Forelimb muscle (tissue), 1 donor: Measurements from ENCODE around the gene BAAT. TPM values are rescaled to one million over a fixed set of nuclear protein-coding genes. Genes with fewer than 3 reads are reported as not detected.

Source experiments
- DNase-seq: peaks from one replicate; pipeline ENCODE4 v3.0.0-alpha.2; 2013; ENCODE audit warnings: low read depth
- polyA plus RNA-seq: library from polyadenylated mRNA; unstranded; fragments of 120-200 nt; gene quantifications from one replicate; pipeline ENCODE4 v1.2.1, GENCODE V29; 2013; ENCODE audit not compliant: insufficient read length

BAAT gene
- polyA plus RNA-seq, 1 donor = 1.7 TPM

- DNase-seq = peak; percentile 99
Measured at GRCh38 chr9:101398068-101398929, 13.5 kb upstream of the BAAT start, which contains the start of the genes MRPL50 and ZNF189. Gene MRPL50, minus strand, starts transcription at chr9:101398618. Its CDS starts 26 bp downstream, at chr9:101398592. Gene ZNF189, plus strand, starts transcription at chr9:101398851. Its CDS starts 306 bp downstream, at chr9:101399157.

GRCh38 chr9:101397746-101398067 lies 12.9 kb upstream of the BAAT start:
- DNase-seq = no peak

GRCh38 chr9:101394687-101395086 lies 9.9 kb upstream of the BAAT start:
- no peak for DNase-seq

- no peak for DNase-seq
Measured at GRCh38 chr9:101393135-101393534, 8.3 kb upstream of the BAAT start.

GRCh38 chr9:101388507-101388993 lies 3.7 kb upstream of the BAAT start:
- no peak for DNase-seq

- DNase-seq = no peak
Measured at GRCh38 chr9:101387871-101388506, 3.2 kb upstream of the BAAT start.

- no peak for DNase-seq
Measured at GRCh38 chr9:101383361-101383760, 1.4 kb downstream of the BAAT start.

GRCh38 chr9:101381833-101382342 lies 2.9 kb downstream of the BAAT start:
- DNase-seq = no peak

GRCh38 chr9:101381118-101381517 lies 3.7 kb downstream of the BAAT start:
- DNase-seq = no peak

- no peak for DNase-seq
Measured at GRCh38 chr9:101380295-101380694, 4.5 kb downstream of the BAAT start.

GRCh38 chr9:101376111-101376848 lies 8.5 kb downstream of the BAAT start:
- no peak for DNase-seq

GRCh38 chr9:101375546-101375945 lies 9.3 kb downstream of the BAAT start:
- no peak for DNase-seq

GRCh38 chr9:101372327-101373118 lies 12.3 kb downstream of the BAAT start:
- DNase-seq = no peak

- no peak for DNase-seq
Measured at GRCh38 chr9:101371813-101372212, 13.0 kb downstream of the BAAT start.

- DNase-seq = no peak
Measured at GRCh38 chr9:101369884-101370531, 14.8 kb downstream of the BAAT start.

GRCh38 chr9:101369286-101369685 lies 15.5 kb downstream of the BAAT start:
- no peak for DNase-seq

- DNase-seq = no peak
Measured at GRCh38 chr9:101367323-101367722, 17.5 kb downstream of the BAAT start.

- DNase-seq = no peak
Measured at GRCh38 chr9:101366038-101366756, 18.6 kb downstream of the BAAT start.

- DNase-seq = no peak
Measured at GRCh38 chr9:101365181-101365580, 19.6 kb downstream of the BAAT start.

- no peak for DNase-seq
Measured at GRCh38 chr9:101362450-101362849, 22.4 kb downstream of the BAAT start.
